H4 (cell line): ENCODE results near the gene ADAM10. TPM values are rescaled to one million over a fixed set of nuclear protein-coding genes. Genes with fewer than 3 reads are reported as not detected.

Experiments
- DNase-seq: peaks from one replicate; pipeline ENCODE4 v3.0.0-alpha.2; 2015; ENCODE audit warnings: low spot score
- total RNA-seq: library from RNA; depleted of rRNA; stranded (reverse); fragments of >200 nt; shearing (Covaris generic); gene quantifications from 2 replicates; pipeline ENCODE4 v1.2.3, GENCODE V29; 2014

Gene ADAM10
- total RNA-seq, 1 experiment from 2014 or later = 58.3 TPM

DNA sequence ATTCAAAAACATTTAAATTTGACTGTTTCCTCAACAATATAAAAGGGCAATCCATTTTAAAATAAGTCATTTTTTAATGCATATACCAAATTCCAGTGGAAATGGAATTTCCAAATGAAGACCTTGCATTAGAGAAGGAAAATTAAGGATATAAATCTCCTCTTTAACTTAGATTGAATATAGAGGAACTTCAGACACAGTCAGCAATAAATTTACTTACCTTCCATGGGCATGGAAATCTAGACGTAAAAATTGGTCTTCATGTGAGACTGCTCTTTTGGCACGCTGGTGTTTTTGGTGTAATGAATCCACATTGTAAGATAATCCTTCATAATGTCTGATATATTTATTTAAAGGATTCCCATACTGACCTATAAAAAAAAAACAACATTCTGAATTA lies 32.1 kb downstream of the ADAM10 start:
- no peak for DNase-seq

- DNase-seq = no peak
These were observed 33.5 kb downstream of the ADAM10 start for GRCh38 chr15:58716027-58716426.

- DNase-seq = no peak
These were observed 34.1 kb downstream of the ADAM10 start for GRCh38 chr15:58715266-58715917.

GRCh38 chr15:58710701-58711100 lies 38.8 kb downstream of the ADAM10 start:
- no peak for DNase-seq

GRCh38 chr15:58707397-58707796 lies 42.1 kb downstream of the ADAM10 start:
- no peak for DNase-seq

DNA sequence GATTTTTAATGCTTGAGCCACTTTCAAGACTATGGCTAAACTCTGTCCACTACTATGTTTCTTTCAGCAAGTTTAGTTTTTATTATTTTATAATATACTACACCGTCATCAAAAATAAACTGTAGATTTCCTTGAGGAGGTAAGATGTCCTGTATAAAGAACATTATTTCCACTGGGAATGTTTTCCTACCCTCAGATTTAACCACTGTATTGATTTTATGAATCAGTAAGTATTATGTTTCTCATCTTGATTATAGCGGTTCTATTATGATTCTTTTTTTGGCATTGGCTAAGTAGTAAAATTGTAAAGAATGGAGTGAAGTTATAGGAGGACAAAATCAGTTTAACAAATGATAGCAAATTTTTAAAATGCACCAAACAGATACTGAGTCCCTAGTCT lies 44.4 kb downstream of the ADAM10 start:
- DNase-seq = no peak

GRCh38 chr15:58704155-58704865 lies 45.2 kb downstream of the ADAM10 start:
- no peak for DNase-seq

DNA sequence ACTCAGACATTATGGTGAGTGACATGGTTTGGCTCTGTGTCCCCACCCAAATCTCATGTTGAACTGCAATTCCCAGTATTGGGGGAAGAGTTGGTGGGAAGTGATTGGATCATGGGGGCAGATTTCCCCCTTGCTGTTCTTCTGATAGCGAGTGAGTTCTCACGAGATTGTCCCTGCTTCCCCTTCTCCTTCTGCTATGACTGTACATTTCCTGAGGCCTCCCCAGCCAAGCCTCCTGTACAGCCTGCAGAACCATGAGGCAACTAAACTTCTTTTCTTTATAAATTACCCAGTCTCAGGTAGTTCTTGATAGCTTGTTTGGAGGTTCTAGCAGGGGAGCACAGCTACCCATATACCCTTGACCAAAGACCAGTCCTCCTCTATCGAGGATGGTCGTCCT lies 45.9 kb downstream of the ADAM10 start:
- no peak for DNase-seq

DNA sequence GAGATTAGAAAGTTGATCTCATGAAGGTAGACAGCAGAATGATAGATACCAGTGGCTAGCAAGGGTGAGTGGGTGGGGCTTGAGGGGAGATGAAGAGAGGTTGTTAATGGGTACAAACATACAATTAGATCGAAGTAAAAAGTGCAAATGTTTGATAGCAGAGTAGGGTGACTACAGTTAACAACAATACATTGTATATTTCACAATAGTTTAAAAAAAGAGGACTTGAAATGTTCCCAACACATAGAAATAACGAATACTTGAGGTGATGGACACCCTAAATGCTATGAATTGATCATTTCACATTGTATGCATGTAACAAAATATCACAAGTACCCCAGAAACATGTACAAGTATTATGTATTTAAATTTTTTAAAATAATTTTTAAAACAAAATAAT lies 47.3 kb downstream of the ADAM10 start:
- DNase-seq = no peak

- peak; percentile 24 for DNase-seq
These were observed 48.1 kb downstream of the ADAM10 start for GRCh38 chr15:58701376-58701775.

GRCh38 chr15:58699769-58700168 lies 49.7 kb downstream of the ADAM10 start:
- DNase-seq = no peak

- DNase-seq = peak; percentile 63
These were observed 50.4 kb downstream of the ADAM10 start for GRCh38 chr15:58698887-58699641.

GRCh38 chr15:58697220-58697619 lies 52.3 kb downstream of the ADAM10 start:
- no peak for DNase-seq

DNA sequence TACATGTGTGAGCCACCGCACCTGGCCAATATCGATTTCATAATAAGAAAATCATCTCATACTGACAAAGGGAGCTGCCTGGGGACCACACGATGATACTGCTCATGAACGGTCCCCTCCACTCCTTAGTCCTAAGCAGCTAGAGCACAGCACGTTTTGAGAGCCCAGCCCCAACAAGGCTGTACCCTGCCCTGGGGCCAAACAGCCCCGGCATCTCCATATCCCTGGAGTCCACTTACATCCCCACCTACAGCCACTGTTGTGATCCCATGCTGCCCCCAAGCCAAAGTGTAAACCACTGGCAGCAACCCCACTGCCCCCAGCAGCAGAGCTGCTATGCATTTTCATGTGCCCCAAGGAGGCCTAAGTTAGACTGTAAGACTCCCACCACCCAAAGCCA lies 52.8 kb downstream of the ADAM10 start:
- no peak for DNase-seq

- no peak for DNase-seq
These were observed 54.7 kb downstream of the ADAM10 start for GRCh38 chr15:58694641-58695398.

DNA sequence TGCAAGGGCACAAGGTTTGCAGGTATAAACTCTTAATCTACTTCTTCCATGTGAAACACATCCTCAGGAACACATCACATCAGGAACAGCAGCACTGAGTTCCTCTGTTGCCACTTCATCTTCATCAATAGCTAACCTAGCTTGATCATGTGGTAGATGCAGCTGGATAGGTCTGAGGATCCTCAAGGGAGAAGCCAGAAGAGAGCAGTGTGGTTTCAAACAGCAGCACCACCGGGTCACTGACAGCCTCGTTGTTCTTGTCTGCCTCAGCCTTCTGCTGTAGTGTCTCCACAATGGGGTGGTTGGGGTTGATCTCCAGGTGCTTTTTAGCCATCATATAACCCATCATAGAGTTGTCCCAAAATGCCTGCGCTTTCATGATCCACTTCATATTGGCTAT lies 58.8 kb downstream of the ADAM10 start:
- no peak for DNase-seq

GRCh38 chr15:58689646-58690045 lies 59.9 kb downstream of the ADAM10 start:
- no peak for DNase-seq

DNA sequence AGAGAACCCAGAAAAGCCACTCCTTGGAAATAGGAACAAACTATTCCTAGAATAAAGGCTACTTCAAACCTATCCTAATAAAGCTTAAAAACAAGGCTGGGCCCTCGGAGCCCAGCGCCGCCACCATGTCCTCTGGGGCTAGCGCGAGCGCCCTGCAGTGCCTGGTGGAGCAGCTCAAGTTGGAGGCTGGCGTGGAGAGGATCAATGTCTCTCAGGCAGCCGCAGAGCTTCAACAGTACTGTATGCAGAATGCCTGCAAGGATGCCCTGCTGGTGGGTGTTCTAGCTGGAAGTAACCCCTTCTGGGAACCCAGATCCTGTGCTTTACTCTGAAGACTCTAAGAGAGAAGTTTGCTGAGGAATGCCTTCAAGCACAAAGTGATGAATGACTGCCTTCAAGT lies 63.2 kb downstream of the ADAM10 start:
- no peak for DNase-seq

DNA sequence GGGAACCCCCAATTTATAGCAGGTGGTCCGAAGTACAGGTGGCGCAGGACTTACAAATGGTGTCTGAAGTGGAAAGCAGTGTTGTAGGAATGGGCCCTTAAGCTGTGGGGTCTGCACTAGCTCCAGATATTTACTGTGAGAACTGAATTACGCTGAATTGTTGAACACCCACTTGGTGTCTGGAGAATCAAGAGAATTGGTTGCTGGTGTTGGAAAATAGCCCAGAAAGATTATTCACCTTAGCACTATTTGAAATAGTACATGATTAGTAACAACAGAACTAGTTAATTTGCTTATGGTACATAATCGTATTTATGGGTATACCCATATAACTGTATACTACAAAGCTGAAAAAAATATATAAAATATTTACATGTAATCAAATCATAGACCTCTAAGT lies 64.8 kb downstream of the ADAM10 start:
- DNase-seq = no peak

DNA sequence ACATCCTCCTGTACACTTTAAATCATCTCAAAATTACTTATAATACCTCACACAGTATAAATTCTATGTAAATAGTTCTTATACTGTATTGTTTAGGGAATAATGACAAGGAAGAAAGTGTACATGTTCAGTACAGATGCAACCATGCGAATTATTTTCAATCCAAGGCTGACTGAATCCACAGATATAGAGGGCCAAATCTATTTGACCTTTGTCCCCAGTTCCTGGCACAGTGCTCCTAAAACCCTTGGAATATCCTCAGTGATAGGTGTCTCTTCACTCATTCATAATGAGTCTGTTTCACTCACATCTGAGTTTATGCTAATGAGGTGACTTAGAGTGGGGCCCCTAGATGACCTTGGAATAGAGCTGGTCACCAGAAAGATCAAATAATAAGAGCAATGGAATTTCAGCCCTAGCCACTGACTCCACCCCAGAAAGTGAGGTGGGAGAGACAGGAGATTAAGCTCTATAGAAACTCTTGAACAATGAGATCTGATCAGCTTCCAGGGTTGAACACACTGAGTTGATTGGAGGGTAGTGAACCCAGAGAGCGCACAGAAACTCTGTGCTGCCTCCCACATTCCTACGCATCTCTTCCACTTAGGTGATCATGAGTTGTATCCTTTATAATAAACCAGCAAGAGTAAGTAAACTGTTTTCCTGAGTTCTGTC lies 65.3 kb downstream of the ADAM10 start:
- DNase-seq = no peak

DNA sequence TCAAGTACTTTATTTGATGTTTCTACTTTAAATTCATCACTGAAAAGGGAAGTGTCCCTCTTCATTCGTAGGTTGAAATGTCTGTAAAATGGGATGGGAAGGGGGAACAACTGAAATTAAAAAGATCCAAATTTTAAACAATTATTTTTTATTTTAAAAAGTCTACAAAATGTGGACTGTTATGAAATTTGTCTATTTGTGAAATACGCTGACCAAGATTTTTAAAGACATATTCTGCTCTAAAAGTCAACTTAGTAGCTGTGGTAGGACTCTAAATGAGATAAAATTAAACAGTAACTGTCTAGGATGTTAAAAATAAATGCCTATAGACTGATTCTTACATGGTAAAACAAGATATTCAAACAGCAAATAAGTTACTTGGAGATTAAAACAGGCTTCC lies 67.3 kb downstream of the ADAM10 start:
- no peak for DNase-seq

- no peak for DNase-seq
These were observed 70.8 kb downstream of the ADAM10 start for GRCh38 chr15:58678683-58679082.
